ENCODE measurements around the gene PTPN5.

DNA sequence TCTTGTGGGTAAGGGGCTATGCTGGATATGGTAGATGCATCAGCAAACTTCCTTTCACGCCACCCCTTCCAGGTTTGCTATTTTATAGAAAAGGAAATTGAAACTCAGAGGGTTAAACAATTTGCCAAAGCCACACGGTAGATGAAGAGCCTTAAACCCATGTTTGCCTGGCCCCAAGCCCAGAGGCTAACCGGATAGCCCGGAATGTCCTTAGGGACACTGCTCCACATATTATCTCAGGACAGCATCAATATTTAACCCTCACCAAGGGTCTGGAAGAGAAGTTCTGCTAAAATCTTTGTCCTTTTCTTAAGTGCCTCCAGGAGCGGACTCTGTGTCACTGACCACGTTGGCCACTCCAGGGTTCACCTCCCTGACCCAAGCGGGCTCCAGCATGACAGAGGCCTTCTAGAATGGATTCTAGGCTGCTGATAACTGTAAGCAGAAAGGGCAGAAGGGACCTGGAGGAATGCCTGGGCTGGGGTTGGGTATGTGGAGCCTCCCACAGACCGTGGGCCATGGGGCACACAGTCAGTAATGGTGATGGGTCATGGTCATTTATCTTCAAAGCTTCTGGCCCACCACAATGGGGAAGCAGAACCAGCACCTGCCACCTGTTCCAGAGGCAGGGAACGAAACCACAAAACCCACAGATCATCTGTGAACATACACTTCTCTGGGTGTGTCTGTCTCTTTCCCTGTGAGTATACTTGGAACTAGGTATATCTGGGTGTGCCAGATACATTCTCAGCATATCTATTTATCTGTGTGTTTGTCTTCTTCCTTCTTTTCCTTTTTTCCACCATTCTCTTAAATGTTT lies 98.4 kb downstream of the PTPN5 start:
- TF ChIP-seq EZH2 (IDR thresholded peaks at IDR 0.05) (no peak), POLR2AphosphoS5 (IDR thresholded peaks at IDR 0.05; ENCODE audit: borderline replicate concordance, low read depth, low read length) (no peak), FOXP2 (optimal IDR thresholded peaks at IDR 0.05; ENCODE audit: control extremely low read depth, extremely low read length, insufficient read depth) (no peak)
